ENCODE results near the gene EAPP. TPM values are rescaled to one million over a fixed set of nuclear protein-coding genes. Genes with fewer than 3 reads are reported as not detected.
"Not testable (repeated sequence)": the region's sequence is repeated elsewhere in the genome, so short reads cannot be mapped to it uniquely, and the experiment has no call there.

Gene EAPP
- total RNA-seq, 1 experiment from 2014 or later = 35.0 TPM

DNA sequence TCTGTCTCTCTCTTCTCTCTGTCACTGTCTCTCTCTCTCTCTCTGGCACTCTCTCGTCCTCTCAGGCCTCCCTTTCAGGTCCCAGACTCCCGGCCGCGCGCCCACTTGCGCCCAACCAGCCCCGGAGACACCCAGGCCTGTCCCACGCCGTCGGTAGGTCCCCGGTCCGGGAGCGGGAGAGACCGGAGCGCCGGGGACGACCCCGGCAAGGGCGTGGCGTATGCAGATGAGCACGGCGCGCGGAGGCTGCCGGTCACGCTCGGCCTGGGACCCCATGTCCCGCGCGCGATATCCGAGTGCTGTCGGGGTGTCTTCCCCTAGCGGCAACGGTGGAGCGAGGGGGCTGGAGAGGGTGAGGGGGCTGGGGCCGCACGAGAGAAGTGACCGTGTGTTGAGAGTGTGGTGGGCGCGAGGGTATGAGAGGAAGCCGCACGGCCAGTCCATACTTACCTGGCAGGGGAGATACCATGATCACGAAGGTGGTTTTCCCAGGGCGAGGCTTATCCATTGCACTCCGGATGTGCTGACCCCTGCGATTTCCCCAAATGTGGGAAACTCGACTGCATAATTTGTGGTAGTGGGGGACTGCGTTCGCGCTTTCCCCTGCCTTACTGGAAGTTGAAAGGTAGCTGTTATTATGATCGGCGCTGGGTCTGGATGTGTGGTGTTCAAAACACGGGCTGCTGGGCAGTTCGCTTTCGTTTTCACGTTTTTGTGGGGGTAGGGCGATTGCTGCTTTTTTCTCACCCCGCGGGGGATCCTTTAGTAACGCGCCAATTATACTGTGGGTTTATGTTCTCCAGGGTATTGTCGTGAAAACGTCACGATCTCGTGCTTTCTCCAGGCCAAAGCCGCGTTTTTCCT lies 7.0 kb upstream of the EAPP start:
- WGBS (ENCODE audit: extremely low coverage, insufficient read length, low lambda C conversion rate) = no CpG with 5 or more reads among the region's 68 CpGs

DNA sequence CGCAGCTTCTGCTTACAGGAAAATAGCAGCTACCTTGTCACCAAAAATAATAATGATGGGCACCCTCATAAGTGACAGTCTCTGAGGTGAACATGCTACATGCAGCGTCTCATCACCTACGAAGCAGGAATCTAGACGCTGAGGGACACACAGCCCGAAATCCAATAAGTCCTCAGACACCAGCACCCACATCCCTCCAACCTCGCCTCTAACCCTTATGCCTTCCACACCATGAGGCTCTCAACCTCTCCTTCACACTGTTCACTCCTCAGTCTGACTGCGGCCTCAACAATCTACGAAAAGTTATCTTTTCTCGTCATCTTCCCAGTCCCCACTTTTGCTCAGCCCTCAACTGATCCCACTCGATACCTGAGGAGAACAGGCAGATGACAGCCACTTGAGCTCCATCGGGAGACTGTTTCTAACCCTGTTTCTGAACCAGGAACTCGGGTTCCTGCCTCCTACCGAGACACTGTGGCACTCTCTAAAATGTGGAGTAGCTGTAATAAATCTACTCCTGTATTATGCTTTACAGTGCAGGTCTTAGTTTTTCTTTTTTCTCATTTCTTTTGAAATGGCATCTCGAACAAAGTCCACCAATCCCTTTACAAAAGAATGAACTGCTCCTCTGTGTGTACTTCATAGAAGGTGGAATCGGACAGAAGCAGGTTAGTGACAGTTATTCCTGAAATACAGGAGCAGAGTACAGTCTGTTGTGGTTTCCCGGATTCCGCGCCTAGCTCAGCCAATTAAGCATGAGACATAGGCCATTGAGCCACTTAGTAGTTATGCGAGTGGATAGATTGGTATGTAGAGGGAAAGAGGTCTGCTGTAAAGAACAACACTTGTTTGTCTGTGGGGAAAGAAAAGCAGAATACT lies 919 bp upstream of the EAPP start:
- not testable (repeated sequence) for H4K8ac ChIP-seq (replicated peaks; ENCODE audit: insufficient read length, low read depth, low read length); H2BK15ac ChIP-seq (ENCODE audit: low read depth, low read length); H4K20me1 ChIP-seq (ENCODE audit: control insufficient read depth, insufficient read depth, insufficient read length); H3K9ac ChIP-seq (ENCODE audit: extremely low read depth, insufficient read length, low read length); H3T11ph ChIP-seq (ENCODE audit: low read length); H3K36me3 Mint-ChIP-seq (ENCODE audit: insufficient read depth in 1 of 3, low read depth in 3 of 3); H4K5ac ChIP-seq (ENCODE audit: insufficient read length, low read depth, low read length); H2BK120ac ChIP-seq (ENCODE audit: low read depth, low read length, poor library complexity, severe bottlenecking); H3K27me3 ChIP-seq (ENCODE audit: insufficient read depth, low read length); H3K23me2 ChIP-seq (ENCODE audit: insufficient read length, low read depth, low read length, poor library complexity, severe bottlenecking); H2BK5ac ChIP-seq (ENCODE audit: insufficient read length, low read length); H3K9me3 ChIP-seq (ENCODE audit: control insufficient read depth, low read depth, low read length); DNase-seq; H3K23ac ChIP-seq (ENCODE audit: insufficient read length, low read depth, low read length); H2AK5ac ChIP-seq (ENCODE audit: insufficient read length, low read length); H4K91ac ChIP-seq (ENCODE audit: insufficient read length, low read depth, low read length); H3K4me1 ChIP-seq (ENCODE audit: insufficient read depth, low read length); H3K4me2 ChIP-seq (ENCODE audit: insufficient read depth, insufficient read length, low read length); H3K56ac ChIP-seq (ENCODE audit: insufficient read length, low read depth, low read length); H2BK12ac ChIP-seq (ENCODE audit: insufficient read length, low read depth, low read length); H3K27ac ChIP-seq (ENCODE audit: insufficient read length, low read depth, low read length); H3K27me3 Mint-ChIP-seq (ENCODE audit: low read depth); H3K79me2 ChIP-seq (ENCODE audit: insufficient read depth, low read length); H3K79me1 ChIP-seq (ENCODE audit: insufficient read depth, low read depth, low read length, poor library complexity, severe bottlenecking); H2BK20ac ChIP-seq (ENCODE audit: low read depth, low read length, poor library complexity, severe bottlenecking); H2AFZ ChIP-seq (ENCODE audit: low read length); H3K4ac ChIP-seq (ENCODE audit: low read depth, low read length); H3K9me3 Mint-ChIP-seq
- 0 out of 2 replicates have a peak overlapping the region, but pooled peaks have one; percentile 10 for H3K14ac ChIP-seq (ENCODE audit: insufficient read depth, low read length)
- Mint-ChIP-seq H3K27ac (peak overlapping the region; percentile 71 to 99 (median 89)), H3K4me1 (peaks cover 8 to 11% of the 10 kb centered on the region in 2 experiments), H3K4me3 (peak overlapping the region; percentile 95 to 97)
- peak overlapping the region; percentile 1 for H3K18ac ChIP-seq (ENCODE audit: insufficient read length, low read depth, low read length)
- no CpG with 5 or more reads among the region's 19 CpGs for WGBS (ENCODE audit: extremely low coverage, insufficient read length, low lambda C conversion rate)

More for the DNA sequence above, 7.0 kb upstream of the EAPP start:
- H3K4me1 Mint-ChIP-seq; H3K4me2 ChIP-seq (ENCODE audit: insufficient read depth, insufficient read length, low read length); H3K18ac ChIP-seq (ENCODE audit: insufficient read length, low read depth, low read length); H2BK12ac ChIP-seq (ENCODE audit: insufficient read length, low read depth, low read length); H3K4me3 Mint-ChIP-seq; H3K23ac ChIP-seq (ENCODE audit: insufficient read length, low read depth, low read length); H3K4ac ChIP-seq (ENCODE audit: low read depth, low read length); H2BK120ac ChIP-seq (ENCODE audit: low read depth, low read length, poor library complexity, severe bottlenecking); H3K14ac ChIP-seq (ENCODE audit: insufficient read depth, low read length); H2BK15ac ChIP-seq (ENCODE audit: low read depth, low read length); H3K56ac ChIP-seq (ENCODE audit: insufficient read length, low read depth, low read length); H2AFZ ChIP-seq (ENCODE audit: low read length); H3K27ac Mint-ChIP-seq; H3K9me3 Mint-ChIP-seq; H3K27me3 Mint-ChIP-seq (ENCODE audit: low read depth); H4K8ac ChIP-seq (replicated peaks; ENCODE audit: insufficient read length, low read depth, low read length); H3K27ac ChIP-seq (ENCODE audit: insufficient read length, low read depth, low read length); H3K79me2 ChIP-seq (ENCODE audit: insufficient read depth, low read length); H3K23me2 ChIP-seq (ENCODE audit: insufficient read length, low read depth, low read length, poor library complexity, severe bottlenecking); H4K5ac ChIP-seq (ENCODE audit: insufficient read length, low read depth, low read length); H4K91ac ChIP-seq (ENCODE audit: insufficient read length, low read depth, low read length); H3K27me3 ChIP-seq (ENCODE audit: insufficient read depth, low read length); H2BK5ac ChIP-seq (ENCODE audit: insufficient read length, low read length); H2BK20ac ChIP-seq (ENCODE audit: low read depth, low read length, poor library complexity, severe bottlenecking); H3T11ph ChIP-seq (ENCODE audit: low read length); H3K36me3 Mint-ChIP-seq (ENCODE audit: insufficient read depth in 1 of 3, low read depth in 3 of 3); H4K20me1 ChIP-seq (ENCODE audit: control insufficient read depth, insufficient read depth, insufficient read length); DNase-seq; H3K9me3 ChIP-seq (ENCODE audit: control insufficient read depth, low read depth, low read length); H3K4me1 ChIP-seq (ENCODE audit: insufficient read depth, low read length); H2AK5ac ChIP-seq (ENCODE audit: insufficient read length, low read length); H3K79me1 ChIP-seq (ENCODE audit: insufficient read depth, low read depth, low read length, poor library complexity, severe bottlenecking); H3K9ac ChIP-seq (ENCODE audit: extremely low read depth, insufficient read length, low read length): not testable (repeated sequence)

All from H9 (cell line).